Measurements from ENCODE around the gene ERN2. TPM values are rescaled to one million over a fixed set of nuclear protein-coding genes. Genes with fewer than 3 reads are reported as not detected.
"Not testable (repeated sequence)": the region's sequence is repeated elsewhere in the genome, so short reads cannot be mapped to it uniquely, and the experiment has no call there.

Gene ERN2
- total RNA-seq, 2 donors from 2014 or later, result 3.2 TPM; not detected in 1

DNA sequence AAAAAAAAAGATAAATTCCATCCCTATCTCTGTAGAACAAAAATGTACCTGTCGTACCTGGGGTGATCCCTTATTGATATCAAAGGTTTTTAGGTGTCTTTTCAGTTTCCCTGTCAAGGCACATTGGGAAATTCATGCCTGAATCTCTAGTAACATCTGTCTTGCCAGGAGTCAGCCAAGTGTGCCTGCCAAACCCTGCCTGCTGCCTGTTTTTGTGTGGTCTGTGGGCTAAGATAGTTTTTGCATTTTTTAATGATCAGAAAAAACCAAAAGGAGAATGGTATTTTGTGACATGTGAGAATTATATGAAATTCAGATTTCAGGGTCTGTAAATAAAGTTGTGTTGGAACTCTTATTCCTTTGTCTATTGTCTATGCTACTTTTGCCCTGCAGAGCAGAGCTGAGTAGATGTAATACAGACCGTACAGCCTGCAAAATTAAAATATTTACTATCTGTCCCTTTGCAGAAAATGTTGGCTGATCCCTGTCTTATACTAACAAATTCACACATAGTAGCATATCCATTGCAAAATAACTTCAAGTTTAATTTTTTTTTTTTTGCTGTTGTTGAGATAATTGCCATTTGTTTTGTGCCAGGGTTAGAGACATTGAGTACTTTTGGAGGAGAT, 28.8 kb upstream of the ERN2 start:
- no peaks in the 10 kb centered on the region for H3K27me3 ChIP-seq (replicated peaks; ENCODE audit: insufficient read depth)
- ATAC-seq (ENCODE audit: insufficient number of reproducible peaks, low FRiP score, low read depth) (no peak), DNase-seq (ENCODE audit: low spot score) (no peak)
- no peaks in the 10 kb centered on the region for H3K4me1 ChIP-seq (ENCODE audit: control insufficient read depth in 1 of 2, low read depth in 2 of 2)
- no peaks in the 10 kb centered on the region for H3K9me3 ChIP-seq
- TF ChIP-seq, protein P1, sequence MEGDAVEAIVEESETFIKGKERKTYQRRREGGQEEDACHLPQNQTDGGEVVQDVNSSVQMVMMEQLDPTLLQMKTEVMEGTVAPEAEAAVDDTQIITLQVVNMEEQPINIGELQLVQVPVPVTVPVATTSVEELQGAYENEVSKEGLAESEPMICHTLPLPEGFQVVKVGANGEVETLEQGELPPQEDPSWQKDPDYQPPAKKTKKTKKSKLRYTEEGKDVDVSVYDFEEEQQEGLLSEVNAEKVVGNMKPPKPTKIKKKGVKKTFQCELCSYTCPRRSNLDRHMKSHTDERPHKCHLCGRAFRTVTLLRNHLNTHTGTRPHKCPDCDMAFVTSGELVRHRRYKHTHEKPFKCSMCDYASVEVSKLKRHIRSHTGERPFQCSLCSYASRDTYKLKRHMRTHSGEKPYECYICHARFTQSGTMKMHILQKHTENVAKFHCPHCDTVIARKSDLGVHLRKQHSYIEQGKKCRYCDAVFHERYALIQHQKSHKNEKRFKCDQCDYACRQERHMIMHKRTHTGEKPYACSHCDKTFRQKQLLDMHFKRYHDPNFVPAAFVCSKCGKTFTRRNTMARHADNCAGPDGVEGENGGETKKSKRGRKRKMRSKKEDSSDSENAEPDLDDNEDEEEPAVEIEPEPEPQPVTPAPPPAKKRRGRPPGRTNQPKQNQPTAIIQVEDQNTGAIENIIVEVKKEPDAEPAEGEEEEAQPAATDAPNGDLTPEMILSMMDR (IDR thresholded peaks at IDR 0.05), result no peak
- H3K4me3 ChIP-seq, result no peak overlapping the region
- H3K36me3 ChIP-seq, result no peaks in the 10 kb centered on the region
- H3K27ac ChIP-seq, result no peak overlapping the region

DNA sequence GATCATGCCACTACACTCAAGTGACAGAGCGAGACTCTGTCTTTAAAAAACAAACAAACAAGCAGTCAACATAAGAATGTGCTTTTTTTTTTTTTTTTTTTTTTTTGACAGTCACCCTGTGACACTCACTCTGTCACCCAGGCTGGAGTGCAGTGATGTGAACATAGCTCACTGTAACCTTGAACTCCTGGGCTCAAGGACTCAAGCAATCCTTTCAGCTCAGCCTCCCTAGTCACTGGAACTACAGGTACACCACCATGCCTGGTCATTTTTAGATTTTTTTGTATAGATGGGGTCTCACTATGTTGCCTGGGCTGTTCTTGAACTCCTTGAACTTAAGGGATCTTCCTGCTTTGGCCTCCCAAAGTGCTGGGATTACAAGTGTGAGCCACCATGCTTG, 26.5 kb upstream of the ERN2 start:
- ATAC-seq (ENCODE audit: insufficient number of reproducible peaks, low FRiP score, low read depth) (no peak), DNase-seq (ENCODE audit: low spot score) (no peak)
- Histone ChIP-seq H3K27ac (no peak overlapping the region), H3K9me3 (no peaks in the 10 kb centered on the region), H3K36me3 (no peaks in the 10 kb centered on the region), H3K4me1 (ENCODE audit: control insufficient read depth in 1 of 2, low read depth in 2 of 2) (no peaks in the 10 kb centered on the region), H3K27me3 (replicated peaks; ENCODE audit: insufficient read depth) (no peaks in the 10 kb centered on the region), H3K4me3 (no peak overlapping the region)
- TF ChIP-seq, protein P1 (IDR thresholded peaks at IDR 0.05), result no peak

DNA sequence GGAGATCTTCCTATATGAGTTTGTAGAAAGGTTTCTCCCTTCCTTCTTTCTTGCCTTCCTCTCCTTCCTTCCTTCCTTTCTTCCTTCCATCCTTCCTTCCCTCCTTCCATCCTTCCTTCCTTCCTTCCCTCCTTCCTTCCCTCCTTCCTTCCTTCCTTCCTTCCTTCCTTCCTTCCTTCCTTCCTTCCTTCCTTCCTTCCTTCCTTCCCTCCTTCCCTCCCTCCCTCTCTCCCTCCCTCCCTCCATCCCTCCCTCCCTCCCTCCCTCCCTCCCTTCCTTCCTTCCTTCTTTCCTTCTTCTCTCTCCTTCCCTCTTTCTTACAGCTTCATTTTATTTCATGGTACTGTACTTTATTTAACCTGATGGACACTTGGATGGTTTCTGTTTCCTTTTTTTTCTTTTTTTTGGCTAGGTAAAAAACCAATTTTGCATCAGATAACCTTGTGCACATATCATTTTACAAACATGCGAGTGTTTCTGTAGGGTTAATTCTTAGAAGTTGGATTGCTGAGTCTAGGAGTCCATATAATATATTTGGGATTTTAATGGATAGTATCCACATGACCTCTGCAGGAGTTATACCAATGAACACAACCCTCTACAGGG, 24.5 kb upstream of the ERN2 start:
- not testable (repeated sequence) for H3K27me3 ChIP-seq (replicated peaks; ENCODE audit: insufficient read depth); H3K27ac ChIP-seq; H3K4me1 ChIP-seq (ENCODE audit: control insufficient read depth in 1 of 2, low read depth in 2 of 2); H3K9me3 ChIP-seq; H3K4me3 ChIP-seq; ATAC-seq (ENCODE audit: insufficient number of reproducible peaks, low FRiP score, low read depth); DNase-seq (ENCODE audit: low spot score); H3K36me3 ChIP-seq

DNA sequence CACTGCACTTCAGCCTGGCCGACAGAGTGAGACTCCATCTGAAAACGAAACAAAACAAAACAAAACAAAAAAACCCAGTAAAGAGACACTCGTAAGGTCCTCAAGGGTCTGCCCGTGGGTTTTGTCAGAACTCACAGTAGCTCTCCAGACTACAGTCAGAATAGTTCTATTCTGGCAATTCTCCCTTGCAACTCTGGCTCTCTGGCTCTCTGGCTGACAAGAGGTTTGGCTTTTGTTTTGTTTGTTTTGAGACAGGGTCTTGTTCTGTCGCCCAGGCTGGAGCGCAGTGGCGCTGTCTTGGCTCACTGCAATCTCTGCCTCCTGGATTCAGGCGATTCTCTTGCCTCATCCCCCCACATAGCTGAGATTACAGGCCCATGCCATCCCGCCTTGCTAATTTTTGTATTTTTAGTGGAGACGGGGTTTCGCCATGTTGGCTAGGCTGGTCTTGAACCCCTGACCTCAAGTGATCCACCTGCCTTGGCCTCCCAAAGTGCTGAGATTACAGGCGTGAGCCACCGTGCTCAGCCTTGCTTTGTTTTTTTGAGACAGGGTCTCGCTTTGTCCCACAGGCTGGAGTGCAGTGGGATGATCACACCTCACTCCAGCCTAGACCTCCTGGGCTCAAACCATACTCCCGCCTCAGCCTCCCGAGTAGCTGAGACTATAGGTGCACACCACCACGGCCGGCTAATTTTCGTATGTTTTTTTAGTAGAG, 21.3 kb upstream of the ERN2 start:
- no peaks in the 10 kb centered on the region for H3K4me1 ChIP-seq (ENCODE audit: control insufficient read depth in 1 of 2, low read depth in 2 of 2)
- no peaks in the 10 kb centered on the region for H3K36me3 ChIP-seq
- H3K27me3 ChIP-seq (replicated peaks; ENCODE audit: insufficient read depth), result no peaks in the 10 kb centered on the region
- DNase-seq (ENCODE audit: low spot score) (no peak), ATAC-seq (ENCODE audit: insufficient number of reproducible peaks, low FRiP score, low read depth) (no peak)
- no peak overlapping the region for H3K27ac ChIP-seq
- H3K9me3 ChIP-seq, result no peaks in the 10 kb centered on the region
- H3K4me3 ChIP-seq, result no peak overlapping the region
- TF ChIP-seq, protein P1 (IDR thresholded peaks at IDR 0.05), result no peak

DNA sequence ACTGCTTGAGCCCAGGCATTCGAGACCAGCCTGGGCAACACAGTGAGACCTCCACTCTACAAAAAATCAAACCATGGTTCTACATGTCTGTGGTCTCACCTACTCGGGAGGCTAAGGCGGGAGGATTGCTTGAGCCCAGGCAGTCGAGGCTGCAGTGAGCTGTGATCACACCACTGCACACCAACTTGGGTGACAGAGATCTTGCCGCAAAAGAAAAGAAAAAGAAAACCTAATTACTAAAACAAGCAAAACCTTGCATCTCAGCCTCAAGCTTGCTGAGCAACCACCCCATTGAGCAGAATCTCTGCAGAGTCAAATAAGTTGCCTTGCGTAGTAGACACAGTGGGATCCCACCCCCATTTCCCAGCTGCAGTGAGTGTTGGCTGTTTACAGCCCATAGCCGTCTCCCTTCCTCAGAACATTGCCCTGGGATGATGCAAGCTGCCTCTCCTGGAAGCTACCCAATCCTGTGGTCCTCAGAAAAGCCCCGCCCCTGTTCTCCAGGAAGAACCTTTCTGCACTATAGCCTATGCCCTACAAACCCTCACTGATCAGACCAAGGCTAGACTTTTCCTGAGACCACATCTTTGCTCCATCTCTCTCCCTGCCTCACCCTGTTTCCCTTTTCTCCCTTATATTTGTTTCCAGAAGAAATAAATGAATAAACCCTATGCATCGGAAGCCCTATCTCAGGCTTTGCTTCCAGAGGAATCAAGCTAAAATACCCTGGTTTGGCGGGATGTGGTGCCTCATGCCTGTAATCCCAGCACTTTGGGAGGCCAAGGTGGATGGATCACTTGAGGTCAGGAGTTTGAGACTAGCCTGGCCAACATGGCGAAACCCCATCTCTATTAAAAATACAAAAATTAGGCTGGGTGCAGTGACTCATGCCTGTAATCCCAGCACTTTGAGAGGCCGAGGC, 16.7 kb upstream of the ERN2 start:
- TF ChIP-seq, protein P1 (IDR thresholded peaks at IDR 0.05), result no peak
- ATAC-seq (ENCODE audit: insufficient number of reproducible peaks, low FRiP score, low read depth) (no peak), DNase-seq (ENCODE audit: low spot score) (no peak)
- no peaks in the 10 kb centered on the region for H3K4me1 ChIP-seq (ENCODE audit: control insufficient read depth in 1 of 2, low read depth in 2 of 2)
- no peak overlapping the region for H3K4me3 ChIP-seq
- no peaks in the 10 kb centered on the region for H3K9me3 ChIP-seq
- H3K36me3 ChIP-seq, result no peaks in the 10 kb centered on the region
- H3K27ac ChIP-seq, result no peak overlapping the region
- no peaks in the 10 kb centered on the region for H3K27me3 ChIP-seq (replicated peaks; ENCODE audit: insufficient read depth)
